ENCODE data around the gene GIMAP8. TPM values are rescaled to one million over a fixed set of nuclear protein-coding genes. Genes with fewer than 3 reads are reported as not detected.
A peak's percentile ranks its signal among the peaks of the same experiment; 100 is the strongest.

GIMAP8 gene
- total RNA-seq, 1 donor from 2014 or later: not detected

DNA sequence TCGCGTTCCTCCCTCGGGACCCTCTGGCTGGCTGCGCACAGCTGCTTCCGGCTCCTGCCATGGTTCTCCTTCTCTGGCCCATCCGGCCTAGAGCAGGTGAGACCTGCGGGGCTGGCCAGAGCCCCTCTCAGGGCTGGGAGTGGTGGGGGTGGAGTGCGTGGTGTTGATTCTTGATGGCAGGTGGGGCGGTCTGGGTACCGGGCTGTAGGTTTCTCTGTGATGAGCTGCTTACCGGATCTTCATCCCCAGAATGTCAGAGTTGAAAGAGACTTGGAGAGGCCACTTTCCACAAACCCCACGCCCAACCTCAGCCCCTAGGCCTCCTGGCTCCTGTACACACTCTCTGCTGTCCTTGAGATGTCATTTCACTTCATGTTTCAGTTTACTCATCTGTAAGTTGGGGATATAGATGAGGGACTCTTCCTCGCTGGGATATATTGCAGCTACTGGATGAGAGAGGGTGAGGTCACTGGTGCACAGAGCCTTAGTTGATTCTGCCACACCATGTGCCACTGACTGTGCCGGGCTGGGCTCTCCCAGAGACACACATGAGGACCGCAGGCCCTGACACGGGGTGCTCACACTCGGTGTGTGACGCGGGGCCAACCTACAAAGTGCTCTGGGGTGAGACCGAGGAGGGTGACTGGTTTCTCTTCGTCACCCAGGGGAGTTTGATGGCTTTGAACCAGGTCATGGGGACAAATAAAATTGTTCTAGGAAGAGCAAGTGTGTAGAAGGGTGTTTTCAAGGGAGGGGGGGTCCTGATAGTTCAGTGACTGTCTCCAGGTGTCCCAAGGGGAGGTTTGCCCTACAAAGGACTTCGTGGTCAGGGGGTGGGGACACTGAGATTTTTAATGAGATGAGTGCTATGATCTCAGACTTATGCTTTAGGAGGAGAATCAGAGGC, 41.8 kb upstream of the GIMAP8 start:
- H3K9ac ChIP-seq: no peak overlapping the region
- H3K36me3 ChIP-seq: no peaks in the 10 kb centered on the region
- H3F3A ChIP-seq (ENCODE audit: low read depth): peaks cover 24% of the 10 kb centered on the region
- H3K27ac ChIP-seq: no peak overlapping the region
- H3K9me3 ChIP-seq (ENCODE audit: low read depth): no peaks in the 10 kb centered on the region
- no peaks in the 10 kb centered on the region for H4K20me1 ChIP-seq (ENCODE audit: low read depth)
- H3K4me3 ChIP-seq: no peak overlapping the region
- TF ChIP-seq CTCF (IDR thresholded peaks at IDR 0.05): no peak
- no peak for TF ChIP-seq EZH2phosphoT487 (IDR thresholded peaks at IDR 0.05)
- no peak for TF ChIP-seq EZH2 (IDR thresholded peaks at IDR 0.05)
- Mint-ChIP-seq H3K4me1 (peaks cover 51% of the 10 kb centered on the region), H3K27ac (peak overlapping the region; percentile 57), H3K4me3 (peak overlapping the region; percentile 43), H3K36me3 (peaks cover 11% of the 10 kb centered on the region), H3K27me3 (ENCODE audit: insufficient read depth, low read depth) (peaks cover 11% of the 10 kb centered on the region), H3K9me3 (no peaks in the 10 kb centered on the region)
- H3K4me2 ChIP-seq: no peak overlapping the region
- H3K27me3 ChIP-seq: no peaks in the 10 kb centered on the region
- no peak overlapping the region for H2AFZ ChIP-seq (replicated peaks)
- DNase-seq (ENCODE audit: low spot score): no peak
- no peaks in the 10 kb centered on the region for H3K79me2 ChIP-seq (ENCODE audit: low read depth)
- H3K4me1 ChIP-seq: peaks cover 22% of the 10 kb centered on the region

- H3K36me3 Mint-ChIP-seq: peaks cover 11% of the 10 kb centered on the region
- peaks cover 11% of the 10 kb centered on the region for H3K27me3 Mint-ChIP-seq (ENCODE audit: insufficient read depth, low read depth)
- no peaks in the 10 kb centered on the region for H3K36me3 ChIP-seq
- DNase-seq (ENCODE audit: low spot score): no peak
- H3K4me1 Mint-ChIP-seq: peaks cover 45% of the 10 kb centered on the region
- H3K79me2 ChIP-seq (ENCODE audit: low read depth): no peaks in the 10 kb centered on the region
- H3K9ac ChIP-seq: no peak overlapping the region
- no peak overlapping the region for H3K27ac ChIP-seq
- peaks cover 14% of the 10 kb centered on the region for H3K4me1 ChIP-seq
- H3K27me3 ChIP-seq: no peaks in the 10 kb centered on the region
- TF ChIP-seq EZH2phosphoT487 (IDR thresholded peaks at IDR 0.05) (no peak), CTCF (IDR thresholded peaks at IDR 0.05) (no peak), EZH2 (IDR thresholded peaks at IDR 0.05) (no peak)
- no peak overlapping the region for H3K4me3 Mint-ChIP-seq
- H3F3A ChIP-seq (ENCODE audit: low read depth): peaks cover 18% of the 10 kb centered on the region
- no peaks in the 10 kb centered on the region for H4K20me1 ChIP-seq (ENCODE audit: low read depth)
- no peak overlapping the region for H3K4me3 ChIP-seq
- H3K9me3 Mint-ChIP-seq: no peaks in the 10 kb centered on the region
- H2AFZ ChIP-seq (replicated peaks): no peak overlapping the region
- H3K27ac Mint-ChIP-seq: peak overlapping the region; percentile 57
- no peak overlapping the region for H3K4me2 ChIP-seq
- H3K9me3 ChIP-seq (ENCODE audit: low read depth): no peaks in the 10 kb centered on the region
Measured at GRCh38 chr7:150409300-150410030, 41.0 kb upstream of the GIMAP8 start.

DNA sequence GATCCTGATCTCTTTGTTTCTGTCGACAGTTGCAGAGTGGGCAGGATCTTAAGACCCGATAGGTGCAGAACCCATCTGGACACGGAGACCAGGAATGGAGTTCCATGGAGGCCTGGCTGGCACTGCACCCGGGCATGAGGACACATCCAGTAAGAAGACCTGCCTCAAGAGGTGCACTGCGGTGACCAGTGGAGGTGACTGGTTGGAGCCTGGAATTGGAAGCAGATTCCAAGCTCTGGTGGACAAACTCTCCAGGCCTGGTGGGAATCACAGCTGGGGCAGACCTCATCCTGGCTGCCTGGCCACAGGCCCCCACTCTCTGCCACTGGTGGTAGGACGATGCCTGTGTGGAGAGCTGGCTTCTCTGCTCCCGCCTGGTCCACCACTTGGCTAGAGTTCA, 40.3 kb upstream of the GIMAP8 start:
- Histone ChIP-seq H2AFZ (replicated peaks) (no peak overlapping the region), H3K9ac (no peak overlapping the region), H3K36me3 (no peaks in the 10 kb centered on the region), H3K9me3 (ENCODE audit: low read depth) (no peaks in the 10 kb centered on the region), H3K4me3 (no peak overlapping the region), H3K27me3 (no peaks in the 10 kb centered on the region), H3K79me2 (ENCODE audit: low read depth) (no peaks in the 10 kb centered on the region), H3F3A (ENCODE audit: low read depth) (peaks cover 13% of the 10 kb centered on the region), H3K4me1 (peaks cover 9% of the 10 kb centered on the region), H3K4me2 (no peak overlapping the region), H4K20me1 (ENCODE audit: low read depth) (no peaks in the 10 kb centered on the region), H3K27ac (no peak overlapping the region)
- DNase-seq (ENCODE audit: low spot score): no peak
- TF ChIP-seq EZH2phosphoT487 (IDR thresholded peaks at IDR 0.05) (no peak), CTCF (IDR thresholded peaks at IDR 0.05) (no peak), EZH2 (IDR thresholded peaks at IDR 0.05) (no peak)
- Mint-ChIP-seq H3K27ac (no peak overlapping the region), H3K4me3 (no peak overlapping the region), H3K27me3 (ENCODE audit: insufficient read depth, low read depth) (peaks cover 16% of the 10 kb centered on the region), H3K4me1 (peaks cover 43% of the 10 kb centered on the region), H3K36me3 (peaks cover 11% of the 10 kb centered on the region), H3K9me3 (no peaks in the 10 kb centered on the region)
